B cell (primary cell): Measurements from ENCODE around the gene TUT7. TPM values are rescaled to one million over a fixed set of nuclear protein-coding genes. Genes with fewer than 3 reads are reported as not detected.

Experiments used
- ATAC-seq: fragments of 200-7000 bp; cut with Tn5 transposase; one replicate; pipeline ENCODE4 v1.10.0; 2021; ENCODE audit warnings: low read depth, mild to moderate bottlenecking, moderate number of reproducible peaks, moderate library complexity
- CTCF ChIA-PET: fragments of 350-600 bp; sonication (Branson Sonifier 250); formaldehyde crosslinking; loops from one replicate; lab custom pipeline; 2021; ENCODE audit warnings: antibody characterized with exemption, inconsistent platforms; lab: Charles Lee
- POLR2A ChIA-PET: fragments of 350-600 bp; sonication (Branson Sonifier 250); formaldehyde crosslinking; loops from one replicate; lab custom pipeline; 2021; ENCODE audit warnings: antibody characterized with exemption; lab: Charles Lee
- DNase-seq: peaks from one replicate; pipeline ENCODE4 v3.0.0; 2013
- H2AFZ ChIP-seq: 2 replicates; pipeline ENCODE4 v1.6.1; 2012; ENCODE audit warnings: mild to moderate bottlenecking, low read depth, low read length; ENCODE audit not compliant: insufficient read depth, poor library complexity, severe bottlenecking
- H3K27ac ChIP-seq, 2 donors: 1 replicate in 1 of 2; 2 replicates in 1 of 2; pipeline ENCODE4 v1.5.1; 2012 to 2013; ENCODE audit warnings: low read length in 2 of 2, mild to moderate bottlenecking in 2 of 2, moderate library complexity in 1 of 2
- H3K27me3 ChIP-seq, 4 experiments: fragments of 200-600 bp in 1 of 4; sonication (generic) in 1 of 4; replicated peaks in 1 of 4; 1 replicate in 2 of 4; 2 replicates in 2 of 4; pipeline versions ENCODE4 v1.6.1 to v1.7.0; 2013 to 2016; ENCODE audit warnings: low read length in 3 of 4, mild to moderate bottlenecking in 2 of 4, mixed read lengths in 1 of 4, moderate library complexity in 1 of 4; ENCODE audit not compliant: insufficient read depth in 4 of 4, control insufficient read depth in 3 of 4; ENCODE audit errors: control extremely low read depth in 1 of 4
- H3K36me3 ChIP-seq, 2 experiments: replicated peaks in 1 of 2; 1 replicate in 1 of 2; 2 replicates in 1 of 2; pipeline versions ENCODE4 v1.6.1 to v1.7.1; 2013; ENCODE audit warnings: low read length in 1 of 2; ENCODE audit not compliant: insufficient read depth in 2 of 2, control insufficient read depth in 1 of 2; ENCODE audit errors: control extremely low read depth in 1 of 2, extremely low read depth in 1 of 2
- H3K4me1 ChIP-seq, 2 donors: fragments of 200-600 bp in 1 of 2; sonication (generic) in 1 of 2; 1 replicate in 1 of 2; 2 replicates in 1 of 2; pipeline versions ENCODE4 v1.5.1 to v1.6.1; 2013 to 2017; ENCODE audit warnings: low read length in 2 of 2; ENCODE audit not compliant: control insufficient read depth in 2 of 2, insufficient read depth in 2 of 2
- H3K4me2 ChIP-seq: replicated peaks from 2 replicates; pipeline ENCODE3; 2012; ENCODE audit warnings: mild to moderate bottlenecking, low read depth, low read length; ENCODE audit not compliant: poor library complexity, severe bottlenecking
- H3K4me3 ChIP-seq, 5 experiments: fragments of 200-600 bp in 1 of 5; sonication (generic) in 1 of 5; 1 replicate in 3 of 5; 2 replicates in 2 of 5; pipeline versions ENCODE4 v1.5.1 to v1.7.0; 2011 to 2016; ENCODE audit warnings: low read length in 4 of 5, mild to moderate bottlenecking in 4 of 5, low read depth in 2 of 5, control low read depth in 1 of 5, moderate library complexity in 1 of 5; ENCODE audit not compliant: insufficient read depth in 1 of 5; ENCODE audit errors: control extremely low read depth in 1 of 5, extremely low read depth in 1 of 5
- H3K79me2 ChIP-seq: fragments of 200-600 bp; sonication (generic); one replicate; pipeline ENCODE4 v1.6.0; 2016; ENCODE audit warnings: low read length; ENCODE audit not compliant: control insufficient read depth, insufficient read depth
- H3K9ac ChIP-seq: fragments of 200-600 bp; sonication (generic); 2 replicates; pipeline ENCODE4 v1.6.1; 2017; ENCODE audit warnings: mild to moderate bottlenecking, low read length, moderate library complexity
- H3K9me3 ChIP-seq, 3 donors: one replicate each; pipeline versions ENCODE4 v1.6.1 to v1.7.1; 2013; ENCODE audit warnings: low read length in 2 of 3; ENCODE audit not compliant: control insufficient read depth in 2 of 3, insufficient read depth in 1 of 3; ENCODE audit errors: control extremely low read depth in 1 of 3
- H4K20me1 ChIP-seq: 2 replicates; pipeline ENCODE4 v1.6.0; 2012; ENCODE audit warnings: mild to moderate bottlenecking, low read length; ENCODE audit not compliant: insufficient read depth, control insufficient read depth, poor library complexity, severe bottlenecking
- H3K27ac Mint-ChIP-seq: one replicate; pipeline ENCODE4 v1.8.0; 2021; ENCODE audit warnings: mixed read lengths
- H3K27me3 Mint-ChIP-seq: one replicate; pipeline ENCODE4 v1.8.0; 2021; ENCODE audit warnings: mixed read lengths
- H3K4me1 Mint-ChIP-seq: one replicate; pipeline ENCODE4 v1.8.0; 2021; ENCODE audit warnings: mixed read lengths
- H3K4me3 Mint-ChIP-seq: one replicate; pipeline ENCODE4 v1.8.0; 2021; ENCODE audit warnings: mixed read lengths
- H3K9me3 Mint-ChIP-seq: one replicate; pipeline ENCODE4 v1.8.0; 2022; ENCODE audit warnings: mixed read lengths; ENCODE audit not compliant: insufficient read depth
- EZH2 ChIP-seq: IDR thresholded peaks from 2 replicates; pipeline ENCODE4 v1.6.1; 2012; ENCODE audit warnings: borderline replicate concordance, low read depth, mild to moderate bottlenecking, moderate library complexity, low read length; ENCODE audit not compliant: insufficient read depth, poor library complexity, severe bottlenecking
- WGBS: methylation state at CpG from one replicate; pipeline ENCODE4 v1.1.5; 2013; ENCODE audit warnings: missing lambda C conversion rate; ENCODE audit not compliant: insufficient coverage; 5-methylcytosine and 5-hydroxymethylcytosine counted together
- intact Hi-C: fragments of 100-400 bp; cut with micrococcal nuclease; formaldehyde crosslinking; loops from one replicate; pipeline ENCODE4 v1.10.0; 2022
- polyA plus RNA-seq: library from polyadenylated mRNA; depleted of rRNA; stranded (reverse); fragments of >200 nt; gene quantifications from 2 replicates; pipeline ENCODE4 v1.2.3, GENCODE V29; 2012
- total RNA-seq, 2 donors: library from RNA; stranded (reverse); fragments of 120-200 nt in 1 of 2; gene quantifications; 1 replicate in 1 of 2; 2 replicates in 1 of 2; pipeline versions ENCODE4 v1.2.3 to v1.2.4, GENCODE V29; 2013 to 2022
- TF ChIP-seq, protein P1 (sequence below): fragments of 200-600 bp; IDR thresholded peaks from one replicate; pipeline ENCODE4 v1.8.0; 2022; ENCODE audit warnings: antibody characterized with exemption, mild to moderate bottlenecking

Gene TUT7
- total and polyA plus RNA-seq, 2 donors (not counting 1 experiment from before 2014, with no cell fraction given): 18.3 to 70.7 TPM

DNA sequence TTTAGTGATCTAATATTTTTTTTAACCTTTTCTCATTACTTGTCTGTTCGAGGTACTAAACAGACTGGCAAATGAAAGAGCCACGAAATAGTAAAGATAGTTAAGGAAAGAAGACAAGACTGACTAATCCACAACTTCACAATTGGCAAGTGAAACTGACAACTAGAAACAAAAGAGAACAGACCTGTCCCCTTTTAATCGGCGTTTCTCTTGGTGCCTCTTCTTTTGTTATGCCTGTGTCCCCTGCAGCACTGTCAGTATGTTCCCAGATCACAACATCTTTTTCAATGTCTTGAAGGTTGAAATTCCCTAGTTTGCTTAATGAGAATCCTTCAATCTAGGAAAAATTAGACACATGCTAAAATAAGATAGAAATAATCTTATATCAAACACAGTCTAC lies 26.1 kb downstream of the TUT7 start:
- Histone ChIP-seq H3K9ac (no peak overlapping the region), H3K36me3 (peaks cover 17 to 73% of the 10 kb centered on the region in 2 experiments), H3K4me1 (no peaks in the 10 kb centered on the region), H3K4me2 (no peak overlapping the region), H2AFZ (no peak overlapping the region), H3K79me2 (no peaks in the 10 kb centered on the region), H3K9me3 (no peaks in the 10 kb centered on the region), H4K20me1 (no peaks in the 10 kb centered on the region), H3K4me3 (no peak overlapping the region), H3K27me3 (no peaks in the 10 kb centered on the region), H3K27ac (no peak overlapping the region)
- DNase-seq (no peak), ATAC-seq (no peak)
- WGBS: no CpG with 5 or more reads among the region's 4 CpGs
- intact Hi-C loops: no loop called here
- ChIA-PET CTCF (interaction anchor here (1.4 kb wide), 1 partner anchor 24 kb away, joined by 3 read pairs; no protein-coding TSS in a partner anchor), POLR2A (no interaction called here)
- H3K4me3 Mint-ChIP-seq: no peak overlapping the region
- H3K9me3 Mint-ChIP-seq: peaks cover 3% of the 10 kb centered on the region
- H3K4me1 Mint-ChIP-seq: no peaks in the 10 kb centered on the region
- TF ChIP-seq, protein P1, sequence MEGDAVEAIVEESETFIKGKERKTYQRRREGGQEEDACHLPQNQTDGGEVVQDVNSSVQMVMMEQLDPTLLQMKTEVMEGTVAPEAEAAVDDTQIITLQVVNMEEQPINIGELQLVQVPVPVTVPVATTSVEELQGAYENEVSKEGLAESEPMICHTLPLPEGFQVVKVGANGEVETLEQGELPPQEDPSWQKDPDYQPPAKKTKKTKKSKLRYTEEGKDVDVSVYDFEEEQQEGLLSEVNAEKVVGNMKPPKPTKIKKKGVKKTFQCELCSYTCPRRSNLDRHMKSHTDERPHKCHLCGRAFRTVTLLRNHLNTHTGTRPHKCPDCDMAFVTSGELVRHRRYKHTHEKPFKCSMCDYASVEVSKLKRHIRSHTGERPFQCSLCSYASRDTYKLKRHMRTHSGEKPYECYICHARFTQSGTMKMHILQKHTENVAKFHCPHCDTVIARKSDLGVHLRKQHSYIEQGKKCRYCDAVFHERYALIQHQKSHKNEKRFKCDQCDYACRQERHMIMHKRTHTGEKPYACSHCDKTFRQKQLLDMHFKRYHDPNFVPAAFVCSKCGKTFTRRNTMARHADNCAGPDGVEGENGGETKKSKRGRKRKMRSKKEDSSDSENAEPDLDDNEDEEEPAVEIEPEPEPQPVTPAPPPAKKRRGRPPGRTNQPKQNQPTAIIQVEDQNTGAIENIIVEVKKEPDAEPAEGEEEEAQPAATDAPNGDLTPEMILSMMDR: no peak
- TF ChIP-seq EZH2: no peak
- no peak overlapping the region for H3K27ac Mint-ChIP-seq
- no peaks in the 10 kb centered on the region for H3K27me3 Mint-ChIP-seq

DNA sequence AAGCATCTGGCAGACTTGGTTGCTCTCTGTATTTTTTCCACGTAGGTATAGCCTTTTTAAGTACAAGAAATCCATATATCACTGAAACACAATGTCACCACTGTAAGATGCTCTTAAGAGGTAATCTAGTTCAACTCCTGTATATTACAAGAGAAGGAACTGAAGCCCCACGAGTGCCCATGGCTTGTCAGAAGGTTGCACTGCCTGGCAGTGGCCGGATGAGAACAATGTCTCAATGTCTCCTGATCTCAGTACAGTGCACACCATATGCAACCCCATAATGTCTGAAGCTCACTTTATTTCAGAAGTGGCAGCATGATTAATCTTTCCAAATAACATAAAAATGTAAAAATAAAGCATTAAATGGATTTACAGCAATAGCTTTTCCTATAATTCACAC lies 27.7 kb downstream of the TUT7 start:
- no peaks in the 10 kb centered on the region for H4K20me1 ChIP-seq
- no peak overlapping the region for H3K27ac ChIP-seq
- no peaks in the 10 kb centered on the region for H3K4me1 ChIP-seq
- Mint-ChIP-seq H3K4me3 (no peak overlapping the region), H3K9me3 (no peaks in the 10 kb centered on the region), H3K4me1 (no peaks in the 10 kb centered on the region), H3K27me3 (no peaks in the 10 kb centered on the region), H3K27ac (no peak overlapping the region)
- no peaks in the 10 kb centered on the region for H3K9me3 ChIP-seq
- intact Hi-C loops: no loop called here
- POLR2A ChIA-PET: no interaction called here
- H3K36me3 ChIP-seq: peaks cover 15 to 75% of the 10 kb centered on the region in 2 experiments
- TF ChIP-seq, protein P1: no peak
- TF ChIP-seq EZH2: no peak
- H3K9ac ChIP-seq: no peak overlapping the region
- CTCF ChIA-PET: no interaction called here
- no peak overlapping the region for H2AFZ ChIP-seq
- 67% methylated on average over 1 of the region's 3 CpGs for WGBS
- no peaks in the 10 kb centered on the region for H3K27me3 ChIP-seq
- no peak for ATAC-seq
- no peak overlapping the region for H3K4me2 ChIP-seq
- no peak overlapping the region for H3K4me3 ChIP-seq
- H3K79me2 ChIP-seq: no peaks in the 10 kb centered on the region
- no peak for DNase-seq
